Stimulated activated memory B cell treated with anti-CD40 and anti-IgM and Interleukin-4, amounts not matched to agents 10 μg/mL and 1 μg/mL and 100 μg/mL, for 72 hours (primary cell): ENCODE data around the gene GSE1.
A peak's percentile ranks its signal among the peaks of the same experiment; 100 is the strongest.

Experiments
- ATAC-seq: fragments of 150-1000 bp; cut with Tn5 transposase; 2 replicates; pipeline ENCODE4 v1.10.0; 2021
- H3K27ac Mint-ChIP-seq: one replicate; pipeline ENCODE4 v1.8.0; 2022; ENCODE audit warnings: mild to moderate bottlenecking, mixed read lengths
- H3K27me3 Mint-ChIP-seq: one replicate; pipeline ENCODE4 v1.8.0; 2022; ENCODE audit warnings: mixed read lengths
- H3K36me3 Mint-ChIP-seq: one replicate; pipeline ENCODE4 v1.8.0; 2022; ENCODE audit warnings: mixed read lengths
- H3K4me1 Mint-ChIP-seq: one replicate; pipeline ENCODE4 v1.8.0; 2022; ENCODE audit warnings: mixed read lengths
- H3K4me3 Mint-ChIP-seq: one replicate; pipeline ENCODE4 v1.8.0; 2022; ENCODE audit warnings: mild to moderate bottlenecking, moderate library complexity, mixed read lengths
- H3K9me3 Mint-ChIP-seq: one replicate; pipeline ENCODE4 v1.8.0; 2022; ENCODE audit warnings: mixed read lengths

The GSE1 gene

DNA sequence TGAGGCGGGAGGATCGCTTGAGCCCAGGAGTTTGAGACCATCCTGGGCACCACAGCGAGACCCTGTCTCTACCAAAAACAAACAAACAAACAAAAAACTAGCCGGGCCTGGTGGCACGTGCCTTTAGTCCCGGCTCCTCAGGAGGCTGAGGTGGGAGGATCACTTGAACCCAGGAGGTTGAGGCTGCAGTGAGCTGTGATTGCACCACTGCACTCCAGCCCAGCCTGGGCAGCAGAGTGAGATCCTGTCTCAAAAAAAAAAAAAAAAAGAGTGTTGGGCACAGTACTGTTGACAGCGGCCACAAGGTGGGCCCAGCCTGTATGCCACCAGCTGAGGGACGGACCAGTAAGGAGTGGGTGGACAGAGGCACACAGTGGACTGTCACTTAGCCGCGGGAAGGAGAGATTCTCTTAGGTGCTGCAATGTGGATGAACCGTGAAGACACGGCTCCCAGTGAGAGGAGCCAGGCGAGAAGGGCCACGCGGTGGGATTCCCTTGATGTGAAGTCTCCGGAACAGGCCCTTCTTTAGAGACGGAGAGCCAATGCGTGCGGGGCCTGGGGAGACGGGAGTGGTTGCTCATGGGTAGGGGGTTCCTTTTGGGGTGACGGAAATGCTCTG lies 31.1 kb downstream of the GSE1 start:
- Mint-ChIP-seq H3K4me3 (no peak overlapping the region), H3K4me1 (peaks cover 32% of the 10 kb centered on the region), H3K27ac (no peak overlapping the region), H3K9me3 (no peaks in the 10 kb centered on the region), H3K27me3 (no peaks in the 10 kb centered on the region), H3K36me3 (peaks cover 6% of the 10 kb centered on the region)
- no peak for ATAC-seq

DNA sequence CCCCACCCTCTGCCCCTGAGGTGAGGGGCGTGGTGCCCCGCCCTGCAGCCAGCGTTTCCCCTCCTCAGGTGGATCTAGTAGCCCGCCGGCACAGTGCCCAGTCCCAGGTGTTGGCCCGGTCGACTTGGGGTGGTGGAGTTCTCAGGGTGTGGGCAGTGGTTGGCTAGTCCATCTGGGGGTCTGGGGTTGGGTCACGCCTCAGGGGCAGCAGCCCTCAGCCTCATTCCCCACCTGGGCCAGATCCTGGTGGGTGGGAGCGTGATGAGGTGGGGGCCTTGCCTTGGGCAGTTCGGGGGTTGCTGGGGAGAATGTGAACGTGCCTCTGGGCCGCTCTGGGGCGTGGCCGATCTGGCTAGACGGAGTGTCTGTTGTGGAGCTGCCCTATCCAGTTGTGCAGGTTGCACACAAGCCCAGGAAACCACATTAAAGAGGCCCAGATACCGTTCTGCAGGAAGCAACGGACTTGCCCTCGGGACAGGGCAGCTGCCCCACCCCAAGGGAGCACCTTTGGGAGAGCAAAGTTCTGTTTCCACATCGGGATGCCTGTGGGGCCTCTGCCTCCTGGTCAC lies 32.0 kb downstream of the GSE1 start:
- Mint-ChIP-seq H3K4me3 (no peak overlapping the region), H3K27me3 (no peaks in the 10 kb centered on the region), H3K4me1 (peaks cover 29% of the 10 kb centered on the region), H3K9me3 (no peaks in the 10 kb centered on the region), H3K36me3 (peaks cover 6% of the 10 kb centered on the region), H3K27ac (no peak overlapping the region)
- ATAC-seq: no peak

DNA sequence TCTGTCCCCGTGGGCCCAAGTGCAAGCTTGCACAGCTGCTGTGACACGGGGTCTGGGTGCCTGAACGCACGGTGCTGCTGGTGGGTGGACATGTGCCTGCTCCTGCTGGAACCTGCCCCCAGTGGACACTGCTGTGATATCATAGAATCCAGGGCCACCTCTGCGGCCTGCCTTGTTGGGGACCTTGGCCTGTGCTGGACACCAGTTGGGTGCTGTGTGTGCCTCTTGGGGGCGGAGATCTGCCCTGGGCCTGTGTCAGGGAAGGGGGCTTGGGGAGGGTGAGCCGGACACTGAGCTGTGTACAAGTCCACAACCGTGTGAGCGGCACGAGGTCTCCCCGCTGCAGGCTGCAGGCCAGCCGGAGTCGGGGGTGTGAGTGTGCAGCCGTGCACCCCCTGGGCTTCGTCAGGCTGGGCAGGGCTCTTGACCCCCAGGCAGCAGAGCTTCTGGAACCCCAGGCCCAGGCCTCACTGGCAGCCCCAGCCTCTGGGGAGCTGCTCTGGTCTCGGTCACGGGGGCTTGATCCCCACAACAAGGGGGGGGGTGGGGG lies 33.3 kb downstream of the GSE1 start:
- no peak for ATAC-seq
- no peak overlapping the region for H3K4me3 Mint-ChIP-seq
- no peaks in the 10 kb centered on the region for H3K36me3 Mint-ChIP-seq
- peaks cover 23% of the 10 kb centered on the region for H3K4me1 Mint-ChIP-seq
- H3K27me3 Mint-ChIP-seq: no peaks in the 10 kb centered on the region
- no peaks in the 10 kb centered on the region for H3K9me3 Mint-ChIP-seq
- no peak overlapping the region for H3K27ac Mint-ChIP-seq

DNA sequence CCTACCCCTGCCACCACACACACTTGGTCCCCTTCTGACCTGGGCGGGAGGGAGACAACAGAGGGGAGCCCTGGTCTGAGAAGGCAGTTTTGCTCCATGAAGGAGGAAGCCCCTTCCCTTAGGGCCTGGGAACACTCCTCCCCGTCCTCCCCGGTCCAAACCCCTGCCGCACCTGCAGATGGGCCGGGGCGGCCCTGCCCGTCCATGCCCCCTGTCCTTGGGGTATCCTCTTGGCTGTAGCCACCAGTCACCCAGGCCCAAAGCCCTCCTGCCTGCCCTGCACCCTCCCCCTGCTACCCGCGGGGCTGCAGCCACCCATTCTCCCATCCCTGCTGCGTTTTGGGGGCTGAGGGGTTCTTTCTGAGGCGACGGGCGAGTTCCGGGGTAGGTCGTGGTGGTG lies 33.9 kb downstream of the GSE1 start:
- no peak overlapping the region for H3K4me3 Mint-ChIP-seq
- H3K27ac Mint-ChIP-seq: no peak overlapping the region
- H3K4me1 Mint-ChIP-seq: peaks cover 23% of the 10 kb centered on the region
- peaks cover 3% of the 10 kb centered on the region for H3K36me3 Mint-ChIP-seq
- no peak for ATAC-seq
- no peaks in the 10 kb centered on the region for H3K9me3 Mint-ChIP-seq
- no peaks in the 10 kb centered on the region for H3K27me3 Mint-ChIP-seq

DNA sequence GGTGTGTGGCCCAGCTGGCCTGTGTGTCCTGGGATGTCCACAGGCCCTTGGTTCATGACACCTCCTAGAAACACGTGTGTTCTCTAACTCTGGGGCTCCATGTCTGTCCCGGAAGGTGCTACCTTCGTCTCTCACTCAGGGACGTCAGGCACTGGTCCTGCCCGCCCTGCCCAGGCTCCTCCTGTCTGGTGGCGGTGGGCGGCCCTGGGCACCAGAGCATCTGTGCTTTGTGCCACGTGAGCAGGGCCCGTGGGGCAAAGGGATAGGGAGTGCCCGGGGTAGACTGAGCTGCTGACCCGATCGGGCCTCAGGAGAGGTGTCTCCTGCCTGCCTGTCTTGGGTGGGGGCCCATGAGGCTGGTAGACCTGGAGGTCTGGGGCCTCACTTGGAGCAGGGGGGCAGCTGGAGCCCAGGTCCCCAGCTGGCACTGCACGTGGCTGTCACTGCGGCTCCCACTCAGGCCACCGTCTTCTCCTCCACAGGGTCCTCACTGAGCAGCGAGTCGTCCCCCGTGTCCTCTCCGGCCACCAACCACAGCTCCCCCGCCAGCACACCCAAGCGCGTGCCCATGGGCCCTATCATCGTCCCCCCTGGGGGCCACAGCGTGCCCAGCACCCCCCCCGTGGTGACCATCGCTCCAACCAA lies 35.1 kb downstream of the GSE1 start:
- Mint-ChIP-seq H3K4me3 (no peak overlapping the region), H3K27me3 (no peaks in the 10 kb centered on the region), H3K27ac (no peak overlapping the region), H3K4me1 (peaks cover 30% of the 10 kb centered on the region), H3K9me3 (no peaks in the 10 kb centered on the region), H3K36me3 (peaks cover 11% of the 10 kb centered on the region)
- no peak for ATAC-seq

DNA sequence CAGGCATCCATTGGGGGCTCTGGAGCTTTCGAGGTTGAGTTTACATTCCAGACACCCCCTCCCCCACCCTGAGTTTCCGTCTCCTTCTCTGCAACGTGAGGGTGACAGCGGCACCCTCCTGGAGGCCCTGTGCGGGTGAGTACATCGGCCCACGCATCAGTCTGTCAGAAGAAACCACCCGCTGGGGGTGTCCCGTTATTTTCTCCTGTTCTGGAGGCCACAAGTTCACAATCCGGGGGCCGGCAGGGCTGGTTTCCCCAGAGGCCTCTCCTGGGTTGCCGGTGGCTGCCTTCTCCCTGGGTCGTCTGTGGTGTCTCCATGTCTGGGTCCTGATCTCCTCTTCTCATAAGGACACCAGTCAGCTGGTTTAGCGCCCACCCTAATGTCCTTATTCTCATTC lies 35.7 kb downstream of the GSE1 start:
- Mint-ChIP-seq H3K27ac (no peak overlapping the region), H3K27me3 (no peaks in the 10 kb centered on the region), H3K36me3 (peaks cover 11% of the 10 kb centered on the region), H3K4me3 (no peak overlapping the region), H3K4me1 (peaks cover 30% of the 10 kb centered on the region), H3K9me3 (no peaks in the 10 kb centered on the region)
- no peak for ATAC-seq

DNA sequence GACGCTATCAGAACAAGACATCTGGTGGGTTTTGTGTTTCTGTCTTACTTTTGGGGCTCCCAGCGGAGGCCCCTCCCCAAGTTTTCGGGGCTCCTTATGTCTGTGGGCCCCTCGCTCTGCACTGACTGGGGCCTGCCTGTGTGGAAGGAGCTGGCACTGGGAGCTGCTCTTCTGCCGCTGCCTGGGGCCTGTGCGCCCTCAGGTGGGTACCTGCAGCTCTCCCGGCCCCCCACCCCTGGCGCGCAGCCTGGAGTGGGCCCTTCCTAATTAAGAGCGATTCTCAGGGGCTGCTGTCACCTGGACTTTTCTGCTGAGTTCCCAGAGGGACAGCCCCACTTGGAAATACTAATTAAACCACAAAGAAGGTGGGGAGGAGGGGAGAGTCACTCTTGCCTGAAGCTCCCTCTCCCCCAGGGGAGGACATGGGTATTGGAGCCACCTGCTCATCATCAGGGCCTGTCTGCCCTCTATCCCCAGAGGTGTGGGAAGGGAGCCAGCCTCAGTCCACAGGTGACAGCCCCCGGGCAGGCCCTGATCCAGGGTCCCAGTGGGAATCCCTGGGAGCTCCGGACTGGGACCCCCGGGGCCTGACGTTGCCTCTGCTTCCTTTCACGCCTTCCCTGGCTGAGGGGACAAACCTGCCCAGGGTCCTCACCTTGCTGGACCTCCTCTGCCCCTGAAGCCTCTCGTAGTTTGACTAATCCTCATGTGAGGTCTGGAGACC lies 36.5 kb downstream of the GSE1 start:
- no peak for ATAC-seq
- Mint-ChIP-seq H3K27me3 (no peaks in the 10 kb centered on the region), H3K4me1 (peaks cover 23% of the 10 kb centered on the region), H3K27ac (no peak overlapping the region), H3K9me3 (no peaks in the 10 kb centered on the region), H3K4me3 (no peak overlapping the region), H3K36me3 (peaks cover 11% of the 10 kb centered on the region)

DNA sequence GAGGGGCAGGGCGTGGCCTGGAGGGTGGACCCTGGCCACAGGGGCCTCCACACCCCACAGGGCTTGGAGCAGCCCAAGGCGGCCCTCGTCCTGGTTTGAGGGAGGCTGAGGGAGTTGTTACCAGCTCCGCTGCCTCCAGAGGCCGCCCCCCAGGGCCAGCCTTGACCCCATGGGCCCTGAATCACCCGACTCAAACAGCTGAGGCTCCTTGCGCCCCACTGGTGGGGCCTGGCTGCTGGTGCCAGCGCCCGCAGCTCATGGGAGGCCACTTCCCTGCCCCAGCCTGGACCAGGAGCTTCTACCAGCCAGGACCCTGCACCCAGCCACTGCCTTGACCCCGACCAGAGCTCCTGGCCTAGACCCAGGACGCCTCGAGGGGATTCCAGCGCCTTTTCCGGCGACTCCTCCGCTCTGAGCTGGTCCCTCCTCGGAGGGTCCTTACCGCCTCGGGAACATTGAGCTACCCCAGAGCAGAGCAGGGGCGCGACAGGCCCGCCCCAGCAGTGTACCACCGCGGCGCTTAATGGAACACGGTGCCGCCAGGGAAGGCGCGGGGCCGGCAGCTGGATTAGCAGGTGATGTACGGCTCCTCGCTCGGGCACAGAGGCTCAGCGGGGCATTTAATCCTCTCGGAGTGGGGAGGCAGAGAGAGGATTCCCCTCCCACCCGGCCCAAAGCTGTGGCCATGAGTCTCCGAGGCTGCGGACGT lies 37.2 kb downstream of the GSE1 start:
- no peaks in the 10 kb centered on the region for H3K27me3 Mint-ChIP-seq
- peaks cover 11% of the 10 kb centered on the region for H3K36me3 Mint-ChIP-seq
- H3K4me1 Mint-ChIP-seq: peaks cover 17% of the 10 kb centered on the region
- no peaks in the 10 kb centered on the region for H3K9me3 Mint-ChIP-seq
- no peak for ATAC-seq
- no peak overlapping the region for H3K27ac Mint-ChIP-seq
- no peak overlapping the region for H3K4me3 Mint-ChIP-seq

DNA sequence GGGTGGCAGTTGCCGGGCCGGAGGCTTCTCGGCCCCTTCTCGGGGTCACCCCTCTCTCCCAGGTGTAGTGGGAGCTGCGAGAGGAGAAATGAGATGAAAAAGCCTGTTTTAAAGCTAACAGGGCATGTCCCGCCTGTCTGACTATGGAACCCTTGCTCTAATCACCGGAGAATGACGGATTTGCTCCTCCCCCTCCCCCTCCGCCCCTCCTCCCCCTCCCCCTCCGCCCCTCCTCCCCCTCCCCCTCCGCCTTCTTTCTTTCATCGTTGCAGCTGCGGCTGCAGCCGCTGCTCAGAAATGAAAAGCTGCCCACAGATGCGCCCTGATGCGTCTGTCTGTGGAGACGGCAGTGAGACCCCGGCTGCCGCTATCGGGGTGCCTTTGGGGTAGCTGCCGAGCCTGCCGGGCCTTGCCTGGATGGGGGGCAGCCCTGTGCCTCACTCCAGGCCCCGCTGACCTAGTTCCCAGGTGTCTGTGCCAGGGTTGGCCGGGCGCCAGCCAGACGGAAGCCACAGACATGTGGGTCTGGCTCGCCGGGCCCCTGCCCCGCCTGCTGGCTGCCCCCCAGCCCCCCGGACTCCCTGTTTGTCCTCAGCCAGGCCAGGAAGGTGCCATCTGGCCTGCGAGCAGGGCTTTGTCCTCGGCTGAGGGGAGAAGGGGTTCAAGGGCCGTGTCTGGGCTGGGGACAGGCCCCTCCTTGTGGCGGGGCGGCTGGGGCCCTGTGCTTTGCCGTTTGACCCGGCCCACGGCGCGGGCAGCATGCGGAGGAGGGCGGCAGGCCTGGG lies 37.9 kb downstream of the GSE1 start:
- Mint-ChIP-seq H3K4me3 (no peak overlapping the region), H3K27ac (no peak overlapping the region), H3K36me3 (peaks cover 17% of the 10 kb centered on the region), H3K9me3 (no peaks in the 10 kb centered on the region), H3K27me3 (no peaks in the 10 kb centered on the region), H3K4me1 (peaks cover 17% of the 10 kb centered on the region)
- ATAC-seq: no peak

DNA sequence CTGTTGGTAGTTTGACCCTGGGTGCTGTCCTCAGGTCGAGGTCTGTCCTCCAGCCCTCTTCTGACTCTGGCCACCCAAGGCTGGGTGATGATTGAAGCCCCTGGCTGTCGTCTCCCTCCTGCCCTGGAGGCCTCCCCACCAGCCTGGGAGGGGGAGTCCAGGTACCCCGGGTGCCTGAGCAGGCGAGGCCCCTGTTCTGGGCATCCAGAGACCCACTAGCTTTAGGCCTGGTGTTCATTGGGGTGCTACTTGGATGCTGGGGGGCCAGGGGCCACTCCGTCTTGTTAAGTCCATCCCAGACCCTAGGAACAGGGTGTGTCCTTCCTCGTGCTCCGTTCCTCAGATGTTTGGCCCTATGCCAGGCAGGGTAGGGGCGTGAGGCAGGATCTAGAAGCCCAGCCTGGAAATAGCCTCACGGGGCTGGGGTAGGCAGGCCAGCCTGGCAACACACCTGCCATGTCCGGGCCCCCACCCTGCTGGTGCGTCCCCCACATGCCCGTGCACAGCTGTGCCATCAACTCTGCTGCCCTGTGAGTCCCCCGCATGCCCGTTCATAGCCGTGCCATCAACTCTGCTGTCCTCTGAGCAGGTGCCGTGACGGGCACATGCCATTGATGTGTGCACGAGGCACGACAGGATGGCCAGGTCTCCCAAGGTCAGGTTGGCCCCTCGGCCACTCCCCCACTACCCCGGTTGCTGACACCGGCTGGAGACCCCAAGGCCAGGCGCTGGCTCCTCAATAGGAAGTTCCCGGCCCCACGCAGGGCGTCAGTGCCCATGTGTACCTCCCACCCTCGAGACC lies 38.7 kb downstream of the GSE1 start:
- ATAC-seq: no peak
- Mint-ChIP-seq H3K9me3 (no peaks in the 10 kb centered on the region), H3K27me3 (no peaks in the 10 kb centered on the region), H3K27ac (peak overlapping the region; percentile 61), H3K4me1 (peaks cover 13% of the 10 kb centered on the region), H3K4me3 (no peak overlapping the region), H3K36me3 (peaks cover 23% of the 10 kb centered on the region)

DNA sequence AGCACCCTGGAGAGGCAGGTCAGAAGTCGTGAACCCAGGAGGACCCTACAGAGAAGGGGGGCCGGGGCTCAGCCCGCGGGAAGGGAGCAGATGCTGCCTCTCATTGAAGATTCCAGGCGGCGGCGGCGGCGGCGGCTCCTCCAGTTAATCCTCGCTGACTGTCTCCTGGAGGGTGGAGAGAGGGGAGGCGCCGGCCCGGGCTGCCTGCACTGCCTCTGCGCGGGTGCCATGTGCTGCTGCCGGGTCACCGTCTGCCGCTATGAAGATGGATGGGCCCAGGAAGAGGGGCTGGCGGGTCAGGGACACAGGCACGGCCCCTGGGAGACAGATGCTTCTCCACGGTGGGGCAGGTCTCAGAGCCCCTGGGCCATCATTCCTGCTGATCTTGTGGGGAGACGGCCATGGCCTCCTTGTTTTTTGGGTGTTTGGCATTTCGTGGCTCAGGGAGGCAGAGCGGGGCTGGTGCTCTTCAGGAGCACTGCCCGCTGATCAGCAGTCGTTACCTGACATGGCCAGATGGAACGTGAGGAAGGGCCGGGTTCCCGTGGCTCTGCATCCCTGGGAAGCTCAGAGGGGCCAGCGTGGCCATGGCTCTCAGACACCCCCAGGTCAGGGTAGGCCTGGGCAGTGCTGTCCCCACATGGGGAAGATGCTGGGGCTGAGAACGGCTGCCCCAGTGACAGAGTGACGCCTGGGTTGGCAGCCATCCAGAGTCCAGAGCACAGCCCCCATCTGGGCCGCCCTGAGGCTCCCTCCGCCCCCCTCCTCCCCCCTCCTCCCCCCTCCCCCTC lies 39.5 kb downstream of the GSE1 start:
- H3K4me3 Mint-ChIP-seq: no peak overlapping the region
- H3K9me3 Mint-ChIP-seq: no peaks in the 10 kb centered on the region
- H3K27ac Mint-ChIP-seq: peak overlapping the region; percentile 61
- H3K4me1 Mint-ChIP-seq: peaks cover 7% of the 10 kb centered on the region
- no peaks in the 10 kb centered on the region for H3K27me3 Mint-ChIP-seq
- ATAC-seq: peak; percentile 35
- H3K36me3 Mint-ChIP-seq: peaks cover 30% of the 10 kb centered on the region

DNA sequence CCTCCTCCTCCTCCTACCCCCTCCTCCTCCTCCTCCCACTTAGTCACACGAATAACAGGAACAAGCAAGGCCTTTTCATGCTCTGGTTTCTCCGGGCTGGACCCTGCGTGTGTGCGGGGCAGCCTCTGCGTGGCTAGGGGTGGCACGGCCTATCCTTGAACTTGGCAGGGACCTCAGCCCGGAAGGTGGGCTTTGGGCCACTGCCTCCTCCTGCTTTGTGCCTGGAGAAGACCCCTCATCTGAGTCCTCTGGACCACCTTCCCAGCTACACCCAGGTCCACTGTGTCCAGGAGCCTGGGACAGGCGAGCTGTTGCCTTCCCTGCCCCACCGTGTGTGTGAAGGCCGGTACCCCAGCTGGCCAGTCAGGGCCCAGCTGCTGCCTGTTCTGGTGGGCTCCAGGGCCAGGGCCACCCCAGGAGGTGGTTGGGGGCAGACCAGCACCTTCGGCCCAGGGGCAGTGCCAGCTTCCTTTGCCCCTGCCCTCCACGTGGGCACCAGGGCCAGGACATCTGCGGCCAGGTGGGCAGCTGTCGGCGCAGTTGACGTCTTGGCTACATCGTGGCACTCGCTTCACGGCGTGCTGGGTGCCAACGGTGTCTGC lies 40.3 kb downstream of the GSE1 start:
- H3K4me1 Mint-ChIP-seq: peaks cover 7% of the 10 kb centered on the region
- peaks cover 33% of the 10 kb centered on the region for H3K36me3 Mint-ChIP-seq
- no peak overlapping the region for H3K4me3 Mint-ChIP-seq
- no peak for ATAC-seq
- no peak overlapping the region for H3K27ac Mint-ChIP-seq
- no peaks in the 10 kb centered on the region for H3K27me3 Mint-ChIP-seq
- H3K9me3 Mint-ChIP-seq: no peaks in the 10 kb centered on the region
